GM18499 (cell line): ENCODE data around the gene GPATCH11.

Experiments used
- ATAC-seq: cut with Tn5 transposase; IDR thresholded peaks from one replicate; pipeline ENCODE4 v1.9.1; 2021; ENCODE audit warnings: moderate number of reproducible peaks; ENCODE audit not compliant: insufficient read depth, unreplicated experiment

Gene GPATCH11

DNA sequence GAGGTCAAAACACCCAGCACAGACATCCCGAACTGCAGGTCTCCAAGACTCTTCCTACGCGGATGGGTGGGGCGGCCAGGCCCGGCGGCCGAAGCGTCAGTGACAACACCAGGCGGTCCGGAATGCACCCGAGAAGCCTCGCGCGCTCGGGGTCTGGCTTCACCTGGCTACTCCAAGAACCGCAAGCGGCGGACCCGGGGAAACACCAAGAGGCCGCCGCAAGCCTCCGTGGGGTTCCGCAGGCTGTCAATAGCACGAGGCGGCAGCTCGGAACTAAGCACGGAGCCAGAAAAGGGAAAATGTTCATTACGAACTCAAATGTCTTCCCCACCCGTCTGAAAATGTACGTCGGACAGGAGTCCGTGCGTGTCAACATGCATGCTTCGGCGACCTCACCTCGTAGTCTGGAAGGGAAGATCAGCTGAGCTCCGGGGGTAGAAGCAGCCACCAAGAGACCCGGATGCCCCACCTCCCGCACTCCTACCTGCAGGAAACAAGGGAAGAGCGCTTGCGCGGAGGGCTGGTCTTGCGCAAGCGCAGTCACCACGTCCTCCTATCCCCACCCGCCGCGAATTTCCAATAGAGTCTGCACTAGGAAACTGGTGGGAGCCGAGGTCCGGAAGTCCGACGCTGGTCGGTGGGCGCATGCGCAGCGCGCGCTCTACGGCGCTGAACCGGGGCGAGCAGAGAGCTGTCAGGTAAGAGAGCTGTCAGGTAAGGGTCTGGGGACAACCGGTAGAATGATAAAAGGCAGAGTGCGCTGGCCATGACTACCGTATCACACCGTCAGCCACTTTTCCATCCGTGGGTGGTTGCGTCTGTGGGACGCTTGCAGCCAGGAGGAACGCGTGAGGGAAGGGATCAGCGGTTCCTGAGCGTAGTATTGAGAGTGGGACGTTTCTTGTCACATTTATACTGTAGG lies at the start of gene GPATCH11, which contains the start of gene HEATR5B:
Gene GPATCH11 (plus strand): TSS at position 646 of the 922 bp plus-strand sequence. CDS start 3,864 bp downstream, outside the sequence.
Gene HEATR5B (minus strand): TSS at position 500 of the 922 bp plus-strand sequence. CDS start 958 bp downstream, outside the sequence.
- ATAC-seq, result peak; percentile 50

GRCh38 chr2:37037771-37038170 lies 46.5 kb upstream of the GPATCH11 start:
- ATAC-seq, result no peak

GRCh38 chr2:37039580-37039979 lies 44.7 kb upstream of the GPATCH11 start:
- ATAC-seq, result no peak

GRCh38 chr2:37052600-37053332 lies 31.6 kb upstream of the GPATCH11 start:
- no peak for ATAC-seq

DNA sequence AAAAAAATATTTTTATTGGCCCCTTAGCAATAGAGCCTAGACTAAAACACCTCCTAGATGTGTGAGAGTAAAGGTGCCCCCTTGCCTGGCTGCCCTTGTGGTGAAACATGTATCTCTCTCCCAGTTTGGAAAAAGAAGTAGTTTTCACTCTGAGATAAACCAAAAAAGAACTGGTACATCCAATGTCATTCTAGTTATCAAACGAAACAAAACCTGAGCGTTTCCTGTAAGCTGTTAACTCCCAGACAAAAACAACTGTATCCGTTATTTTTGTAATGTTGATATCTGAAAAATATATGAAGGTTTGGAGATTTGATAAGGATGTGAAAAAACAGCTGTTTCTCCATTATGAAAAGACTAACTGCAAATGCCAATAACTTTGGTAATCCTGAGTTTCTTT lies 24.5 kb upstream of the GPATCH11 start:
- no peak for ATAC-seq

GRCh38 chr2:37060446-37060845 lies 23.9 kb upstream of the GPATCH11 start:
- ATAC-seq, result no peak

GRCh38 chr2:37061013-37061711 lies 23.2 kb upstream of the GPATCH11 start:
- ATAC-seq, result no peak

GRCh38 chr2:37061776-37062175 lies 22.5 kb upstream of the GPATCH11 start:
- ATAC-seq, result no peak

- no peak for ATAC-seq
Observed at GRCh38 chr2:37068686-37069085, 15.6 kb upstream of the GPATCH11 start.

- ATAC-seq, result no peak
Observed at GRCh38 chr2:37070931-37071330, 13.4 kb upstream of the GPATCH11 start.

DNA sequence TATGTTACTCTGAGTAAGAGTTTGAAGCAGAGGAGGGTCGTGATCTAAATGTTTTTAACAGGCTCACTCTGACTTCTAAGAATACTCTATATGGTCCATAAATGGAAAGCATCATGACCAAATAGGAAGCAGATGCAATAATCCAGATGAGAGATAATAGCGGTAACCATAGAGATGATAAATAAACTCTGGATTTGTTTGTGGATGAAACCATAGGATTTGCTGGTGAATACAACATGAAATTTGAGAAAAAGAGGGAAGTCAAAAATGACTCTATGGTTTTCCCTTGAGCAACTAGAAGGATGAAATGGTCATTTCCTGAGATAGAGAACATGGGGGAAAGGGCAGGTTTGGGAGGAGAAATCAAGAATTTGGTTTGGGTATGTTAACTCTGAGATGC lies 4.1 kb upstream of the GPATCH11 start:
- no peak for ATAC-seq

GRCh38 chr2:37080689-37081088 lies 3.6 kb upstream of the GPATCH11 start:
- no peak for ATAC-seq

DNA sequence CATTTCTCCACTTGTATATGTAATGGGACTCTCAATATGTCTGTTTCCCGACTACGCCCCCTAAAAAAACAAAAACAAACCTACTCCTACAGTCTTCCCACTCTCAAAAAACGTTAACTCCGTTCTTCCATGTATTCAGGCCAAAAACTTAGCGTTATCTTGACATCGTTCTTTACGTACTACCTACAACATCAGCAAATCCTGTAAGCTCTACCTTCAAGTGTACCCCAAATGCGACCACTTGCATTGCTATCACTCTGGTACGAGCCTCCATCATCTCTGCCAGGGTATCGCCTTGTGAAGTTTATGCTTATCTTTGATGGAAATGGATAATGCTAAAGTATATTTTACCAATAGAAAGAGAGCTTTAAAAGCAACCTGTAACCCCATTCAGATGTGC lies 479 bp downstream of the GPATCH11 start:
- ATAC-seq, result no peak

DNA sequence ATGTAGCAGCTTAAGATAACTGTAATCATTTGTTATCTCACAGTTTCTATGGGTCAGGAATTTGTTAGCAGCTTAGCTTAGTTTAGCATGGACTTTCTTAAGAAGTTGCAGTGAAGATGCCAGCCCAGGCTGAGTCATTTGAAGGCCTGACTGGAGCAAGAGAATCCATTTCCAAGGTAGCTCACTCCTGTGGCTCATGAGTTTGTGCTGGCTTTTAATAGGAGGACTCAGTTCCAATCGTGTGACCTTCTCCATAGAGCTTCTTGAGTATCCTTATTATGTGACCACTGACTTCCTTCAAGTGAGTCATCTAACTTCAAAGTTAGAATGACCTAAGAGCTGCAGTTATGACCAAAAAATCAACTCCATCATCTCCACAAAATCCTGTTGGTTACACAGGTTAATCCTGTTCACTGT lies 1.4 kb downstream of the GPATCH11 start:
- no peak for ATAC-seq

GRCh38 chr2:37090019-37090477 lies 5.7 kb downstream of the GPATCH11 start:
- peak; percentile 93 for ATAC-seq

DNA sequence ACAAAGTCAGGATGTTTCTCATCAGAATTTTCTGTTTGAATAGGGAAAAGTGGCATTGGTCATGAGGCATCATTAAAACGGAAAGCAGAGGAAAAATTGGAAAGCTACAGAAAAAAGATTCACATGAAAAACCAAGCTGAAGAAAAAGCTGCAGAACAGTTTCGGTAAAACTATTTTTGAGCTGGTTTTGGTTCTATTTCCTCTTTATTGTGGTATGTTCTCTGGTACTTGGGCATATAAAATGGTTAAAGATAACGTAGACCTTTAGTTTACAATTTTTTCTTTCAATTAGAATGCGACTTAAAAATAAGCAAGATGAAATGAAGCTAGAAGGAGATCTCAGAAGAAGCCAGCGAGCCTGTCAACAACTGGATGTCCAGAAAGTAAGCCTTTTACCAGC lies 7.6 kb downstream of the GPATCH11 start:
- no peak for ATAC-seq

- ATAC-seq, result no peak
Observed at GRCh38 chr2:37096568-37096967, 12.2 kb downstream of the GPATCH11 start.

DNA sequence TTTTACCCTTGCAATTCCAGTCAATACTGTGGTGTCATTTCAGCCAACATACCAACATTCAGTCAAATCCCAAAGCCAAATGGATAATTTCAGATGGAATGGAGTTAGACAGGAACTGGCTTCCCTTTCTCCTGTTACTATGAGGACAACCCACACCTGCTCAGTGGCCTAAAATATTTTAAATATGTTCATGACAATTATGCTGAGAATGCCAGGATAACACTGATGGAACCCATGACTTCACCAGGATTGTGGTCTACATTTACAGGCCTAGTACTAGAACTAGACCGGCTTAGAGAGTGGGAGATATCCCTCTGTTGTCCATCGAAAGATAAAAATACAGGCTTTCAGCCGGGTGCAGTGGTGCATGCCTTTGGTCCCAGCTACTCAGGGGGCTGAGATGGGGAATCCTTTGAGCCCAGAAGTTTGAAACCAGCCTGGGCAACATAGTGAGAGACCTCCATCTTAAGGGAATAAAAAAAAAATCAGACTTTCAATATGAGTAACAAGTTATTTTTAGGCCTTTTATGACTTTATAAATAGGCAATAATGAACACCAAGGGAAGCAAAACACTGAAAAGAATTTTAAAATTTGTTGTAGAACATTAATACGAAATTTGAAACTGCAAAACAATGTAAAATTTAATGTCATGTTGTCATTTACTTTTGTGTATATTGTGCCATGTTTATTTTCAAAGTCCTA lies 14.2 kb downstream of the GPATCH11 start:
- no peak for ATAC-seq

GRCh38 chr2:37100054-37100453 lies 15.7 kb downstream of the GPATCH11 start:
- no peak for ATAC-seq

DNA sequence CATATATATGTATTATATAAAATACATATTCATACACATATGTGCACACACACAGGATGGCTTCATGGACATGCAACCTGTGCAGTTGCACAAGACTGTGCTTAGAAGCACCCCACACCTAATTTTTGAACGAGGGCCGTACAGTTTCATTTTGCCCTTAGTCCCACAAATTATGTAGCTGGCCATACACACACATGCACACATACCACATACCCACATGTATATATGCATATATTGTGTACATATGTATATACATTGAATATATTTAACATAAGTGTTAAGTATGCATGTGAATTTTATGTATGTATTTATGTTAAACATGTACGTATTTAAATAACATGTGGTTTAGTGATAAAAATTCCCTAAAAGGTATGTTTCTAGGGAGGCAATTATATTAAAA lies 18.3 kb downstream of the GPATCH11 start:
- no peak for ATAC-seq
